Ramos (cell line): ENCODE measurements around the gene CELF4.
"Not testable (repeated sequence)": the region's sequence is repeated elsewhere in the genome, so short reads cannot be mapped to it uniquely, and the experiment has no call there.

ENCODE experiments used
- in situ Hi-C: fragments of 300-500 bp; cut with MboI; formaldehyde crosslinking; loops from one replicate; pipeline ENCODE4 v1.14.3; 2022; ENCODE audit warnings: low sequenced_read_pairs; ENCODE audit not compliant: unreplicated experiment

The CELF4 gene

DNA sequence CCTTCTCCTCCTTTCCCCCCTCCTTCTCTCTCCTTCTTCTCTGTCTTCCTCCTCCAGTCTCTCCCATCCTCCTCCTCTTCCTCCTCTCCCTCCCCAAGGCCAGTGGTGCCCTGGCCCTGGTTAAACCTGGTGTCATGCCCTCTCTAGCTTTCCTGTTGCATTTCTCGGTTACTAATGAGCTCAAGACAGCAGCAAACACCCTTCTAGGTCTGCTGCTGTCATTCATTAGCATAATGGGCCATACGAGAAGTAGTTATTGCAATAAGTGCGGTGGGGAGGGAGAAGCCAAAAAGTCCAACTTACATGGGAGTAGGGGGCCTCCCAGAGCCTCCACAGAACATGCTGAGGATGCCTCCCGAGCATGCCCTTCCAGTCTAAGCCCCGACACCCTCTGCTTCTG lies 177.2 kb downstream of the CELF4 start:
- in situ Hi-C loops, result no loop called here

DNA sequence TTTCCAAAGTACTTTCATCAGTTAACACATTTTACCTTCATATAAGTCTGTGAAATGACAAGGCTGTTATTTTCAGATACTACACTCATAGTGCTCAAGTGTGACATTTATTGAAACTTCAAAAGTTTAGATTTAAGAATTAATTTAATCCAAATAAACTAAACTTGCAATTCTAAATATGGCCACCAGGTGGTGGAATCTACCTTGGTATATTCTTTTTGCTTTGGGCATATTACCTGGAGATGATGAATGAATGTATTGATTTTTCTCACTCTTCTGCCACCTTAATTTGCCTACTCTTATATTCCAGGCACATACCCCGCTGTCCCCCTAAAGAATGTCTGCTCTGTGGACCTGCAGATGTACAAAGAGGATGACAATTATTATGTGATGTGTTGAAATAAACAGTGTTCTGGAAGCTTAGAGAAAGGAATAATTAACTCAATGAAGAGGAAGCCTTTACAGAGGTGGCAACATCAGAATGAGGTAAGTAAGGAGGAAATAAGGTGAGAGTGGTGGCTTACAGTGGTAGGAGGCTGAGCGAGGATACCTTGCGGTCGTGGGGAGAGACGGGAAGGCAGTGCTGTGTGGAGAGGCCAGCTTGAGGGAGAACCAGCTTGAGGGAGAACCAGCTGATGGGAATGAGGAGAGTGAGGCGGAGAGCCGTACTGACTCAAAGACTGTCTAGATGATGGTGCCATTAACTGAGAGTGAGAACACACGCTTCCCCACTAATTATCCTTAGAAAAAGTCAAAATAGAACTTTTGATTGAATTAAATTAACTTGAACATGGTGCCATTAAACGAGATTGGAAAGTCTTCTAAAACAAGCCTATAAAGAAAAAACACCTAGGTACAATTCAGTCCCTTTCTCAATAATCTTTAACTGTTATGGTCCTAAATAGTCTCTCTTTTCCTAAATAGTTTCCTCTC lies 179.5 kb downstream of the CELF4 start:
- in situ Hi-C loops, result no loop called here

DNA sequence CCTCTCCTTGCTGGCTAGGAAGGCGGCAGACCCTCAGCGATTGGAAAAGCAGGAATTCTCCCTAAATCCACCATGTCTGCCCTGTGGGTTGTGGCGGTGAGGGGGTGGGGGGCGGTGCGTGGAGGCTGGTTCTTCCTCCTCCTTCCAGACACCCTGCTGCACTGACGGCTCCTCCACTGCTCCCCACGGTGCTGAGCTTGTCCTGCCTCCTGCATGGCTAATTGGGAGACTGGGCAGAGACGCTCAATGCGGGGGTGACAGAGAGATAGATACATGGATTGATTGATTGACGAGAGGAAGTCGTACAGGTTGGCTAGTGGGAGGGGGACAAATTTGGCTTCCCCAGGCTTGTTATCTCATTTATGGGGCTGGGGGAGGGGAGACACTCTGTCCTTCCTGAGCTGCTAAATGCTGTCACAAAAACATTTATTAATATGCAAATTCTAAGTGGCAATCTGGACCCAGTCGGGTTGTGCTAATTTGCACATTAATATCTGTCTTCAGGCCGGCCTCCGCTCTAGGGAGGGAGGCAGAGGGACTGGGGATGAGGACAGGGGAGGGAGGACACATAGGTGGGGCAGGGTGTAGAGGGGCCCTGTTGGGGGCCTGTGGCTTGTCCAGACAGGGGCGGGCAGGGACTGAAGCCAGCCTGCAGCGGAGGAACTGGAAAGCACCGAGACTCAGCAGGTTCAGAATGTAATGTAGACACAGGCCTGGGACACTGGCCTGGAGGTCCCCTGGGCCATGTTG lies 181.6 kb downstream of the CELF4 start:
- in situ Hi-C loops, result no loop called here

DNA sequence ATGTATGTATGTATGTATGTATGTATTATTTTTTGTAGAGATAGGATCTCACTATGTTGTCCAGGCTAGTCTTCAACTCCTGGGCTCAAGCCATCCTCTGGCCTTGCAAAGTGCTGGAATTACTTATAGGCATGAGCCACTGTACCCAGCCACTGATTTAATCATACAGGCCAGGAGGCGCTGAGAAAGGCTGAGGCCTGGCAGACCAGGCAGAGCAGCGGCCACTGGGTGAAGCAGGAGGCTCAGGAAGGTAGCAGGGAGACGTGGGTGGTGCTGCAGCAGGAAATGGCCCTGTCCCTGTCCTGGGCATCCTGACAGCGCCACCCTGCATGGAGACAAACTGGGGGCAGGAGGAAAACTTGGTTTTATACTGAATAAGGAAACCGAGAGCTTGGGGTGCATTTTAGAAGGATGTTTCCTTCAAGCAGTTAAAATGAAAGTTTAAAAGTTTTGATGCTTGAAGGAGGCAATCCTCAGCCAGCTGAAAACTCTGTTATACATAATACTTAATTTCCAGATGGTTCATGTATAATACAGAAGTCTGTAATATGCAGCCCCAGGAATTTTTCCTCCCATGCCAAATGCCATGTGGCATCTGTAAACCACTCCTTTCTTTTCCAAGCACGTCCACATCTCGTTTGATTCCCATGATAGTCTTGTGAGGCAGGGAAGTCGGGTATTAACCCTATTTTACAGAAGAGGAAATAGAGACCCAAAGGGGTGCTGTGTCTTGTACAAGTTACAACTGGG lies 182.4 kb downstream of the CELF4 start:
- in situ Hi-C loops, result no loop called here

DNA sequence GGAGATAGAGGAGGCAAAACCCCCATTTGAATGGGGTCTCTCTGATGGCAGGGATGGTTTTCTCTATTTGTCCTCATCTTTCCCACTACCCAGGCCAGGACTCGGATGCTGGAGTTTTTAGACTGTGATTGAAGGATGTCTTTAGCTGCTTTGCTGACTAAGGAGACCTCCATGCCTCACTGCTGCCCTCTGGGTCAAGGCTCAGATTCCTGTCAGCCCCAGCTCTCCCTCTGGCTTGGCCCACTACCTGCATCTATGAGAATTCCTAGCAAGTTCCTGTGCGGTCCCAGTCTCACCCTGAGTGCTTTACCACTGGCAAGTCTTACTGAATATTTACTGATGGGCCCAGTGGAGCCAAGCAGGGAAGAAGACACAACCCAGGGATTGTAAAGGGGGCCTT lies 184.0 kb downstream of the CELF4 start:
- in situ Hi-C loops, result no loop called here

DNA sequence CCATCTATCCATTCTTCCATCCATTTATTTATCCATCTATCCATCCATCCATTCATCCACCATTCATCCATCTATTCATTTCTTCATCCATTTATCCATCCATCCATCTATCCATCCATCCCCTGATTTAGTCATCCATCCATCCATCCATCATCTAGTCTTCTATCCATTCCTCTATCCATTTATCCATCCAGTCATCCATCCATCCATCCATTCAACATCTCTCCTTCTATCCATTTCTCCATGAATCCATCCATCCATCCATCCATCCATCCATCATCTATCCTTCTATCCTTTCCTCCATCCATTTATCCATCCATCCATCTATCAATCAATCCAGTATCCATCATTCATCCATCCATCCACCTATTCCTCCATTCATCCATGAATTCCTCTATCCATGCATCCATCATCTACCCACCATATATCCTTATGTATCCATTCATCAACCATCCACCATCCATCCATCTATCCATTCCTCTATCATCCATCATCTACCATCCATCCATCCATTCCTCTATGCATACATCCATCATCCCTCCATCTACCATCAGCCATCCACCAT lies 185.0 kb downstream of the CELF4 start:
- in situ Hi-C loops, result no loop called here

DNA sequence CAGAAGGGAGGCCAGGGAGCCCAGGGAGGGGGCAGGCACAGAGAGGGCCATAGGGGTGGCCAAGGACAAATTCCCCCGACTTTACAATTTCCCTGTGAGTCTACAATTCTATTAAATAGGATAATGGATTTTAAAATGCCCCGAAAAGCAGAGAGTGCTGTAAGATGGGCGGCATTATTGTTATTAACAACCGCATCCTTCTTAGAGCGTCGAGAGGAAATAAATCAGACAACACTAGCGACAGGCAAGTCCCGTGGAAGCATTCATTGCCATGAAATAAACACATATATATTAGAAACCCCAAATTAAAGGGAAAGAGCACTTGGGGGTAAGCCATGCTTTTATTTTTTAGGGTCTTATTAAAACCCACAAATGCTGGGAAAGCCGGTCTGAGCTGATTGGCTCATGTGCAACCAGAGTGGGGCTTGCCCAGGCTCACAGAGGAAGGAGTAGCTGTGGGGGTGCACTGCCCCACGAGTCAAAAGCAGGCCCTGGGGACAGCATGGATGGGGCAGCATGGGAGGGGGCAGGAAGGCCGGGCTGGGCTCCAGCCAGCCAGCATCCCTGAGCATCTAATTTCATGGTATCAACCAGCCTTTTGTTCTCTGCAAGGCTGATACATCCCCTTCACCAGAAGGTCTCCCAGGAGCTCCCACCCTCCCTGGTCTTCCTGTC lies 187.1 kb downstream of the CELF4 start:
- in situ Hi-C loops, result no loop called here

DNA sequence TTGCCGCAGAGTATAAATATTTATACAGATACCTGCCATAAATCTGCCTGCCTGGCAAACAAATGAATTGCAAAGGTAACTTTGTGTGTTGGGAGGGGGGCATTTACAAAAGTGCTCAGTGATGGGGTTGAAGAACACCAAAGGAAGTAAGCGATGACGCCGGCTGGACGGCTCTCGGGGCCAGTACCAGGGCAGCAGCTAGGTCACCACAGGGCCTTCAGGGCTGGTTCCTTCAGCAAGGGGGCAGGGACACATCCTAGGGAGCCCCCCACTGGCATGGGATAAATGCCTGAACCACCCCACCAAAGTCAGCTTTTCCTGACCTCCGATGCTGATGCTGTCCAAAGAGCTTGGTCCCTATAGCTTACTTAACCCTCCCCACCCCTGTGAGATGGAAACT lies 190.4 kb downstream of the CELF4 start:
- in situ Hi-C loops, result no loop called here

DNA sequence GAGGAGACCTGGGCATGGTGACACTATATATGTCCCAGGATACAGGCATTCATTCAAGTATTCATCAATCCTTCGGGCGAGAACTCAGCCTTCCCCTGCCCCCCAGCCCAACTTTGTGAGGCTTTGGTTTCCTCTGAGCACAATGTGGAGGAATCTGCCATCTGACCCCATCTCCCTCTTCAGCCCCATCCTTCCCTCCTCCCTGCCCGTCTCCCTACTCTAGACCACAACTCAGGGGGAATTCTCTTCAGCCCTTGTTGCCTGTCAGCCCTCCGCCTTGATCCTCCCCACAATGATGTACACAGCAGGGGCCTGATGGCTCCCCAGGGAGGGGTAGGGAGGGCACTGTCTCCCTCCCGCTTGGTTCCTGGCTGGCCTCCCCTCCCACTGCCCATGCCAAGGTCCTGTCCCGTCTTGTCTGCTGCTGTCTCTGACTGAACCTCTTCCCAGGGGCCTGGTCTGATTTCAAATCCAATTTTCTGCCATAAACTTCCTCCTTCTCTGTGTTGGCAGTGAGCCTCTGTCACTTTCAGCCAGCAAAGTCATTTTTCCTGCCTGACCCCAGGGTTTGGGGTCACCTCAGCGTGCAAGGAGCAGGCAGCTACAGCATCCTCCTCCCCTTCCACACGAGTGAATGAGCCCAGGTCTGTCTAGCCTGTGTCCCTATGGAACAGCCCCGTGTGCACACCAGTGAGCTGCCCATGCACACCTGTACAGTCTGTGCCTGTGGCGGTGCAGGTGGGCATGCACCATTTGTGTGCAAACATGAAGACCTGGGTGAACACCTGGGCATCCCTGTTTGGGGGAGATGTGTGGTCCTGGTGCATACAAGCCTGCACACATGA lies 197.3 kb downstream of the CELF4 start:
- in situ Hi-C loops, result no loop called here

DNA sequence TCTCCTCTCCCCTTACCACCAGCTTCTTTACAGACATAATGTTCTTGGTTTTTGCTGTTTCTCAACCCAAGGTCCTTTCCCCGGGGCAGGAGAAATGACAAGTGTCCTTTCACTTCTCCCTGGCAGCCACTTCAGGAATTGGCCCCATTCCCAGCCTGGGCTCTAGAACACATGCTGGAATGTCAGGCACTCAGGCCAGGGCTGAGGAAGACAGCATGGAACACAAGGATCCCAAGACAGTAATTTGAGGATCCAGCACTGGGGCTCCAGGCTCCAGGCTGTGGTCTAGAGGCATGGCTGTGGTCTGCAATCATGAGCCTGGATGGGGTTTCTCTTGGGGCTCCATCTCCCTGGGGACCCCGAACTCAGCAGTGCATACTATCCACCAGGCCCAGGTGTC lies 201.4 kb downstream of the CELF4 start:
- in situ Hi-C loops, result no loop called here

DNA sequence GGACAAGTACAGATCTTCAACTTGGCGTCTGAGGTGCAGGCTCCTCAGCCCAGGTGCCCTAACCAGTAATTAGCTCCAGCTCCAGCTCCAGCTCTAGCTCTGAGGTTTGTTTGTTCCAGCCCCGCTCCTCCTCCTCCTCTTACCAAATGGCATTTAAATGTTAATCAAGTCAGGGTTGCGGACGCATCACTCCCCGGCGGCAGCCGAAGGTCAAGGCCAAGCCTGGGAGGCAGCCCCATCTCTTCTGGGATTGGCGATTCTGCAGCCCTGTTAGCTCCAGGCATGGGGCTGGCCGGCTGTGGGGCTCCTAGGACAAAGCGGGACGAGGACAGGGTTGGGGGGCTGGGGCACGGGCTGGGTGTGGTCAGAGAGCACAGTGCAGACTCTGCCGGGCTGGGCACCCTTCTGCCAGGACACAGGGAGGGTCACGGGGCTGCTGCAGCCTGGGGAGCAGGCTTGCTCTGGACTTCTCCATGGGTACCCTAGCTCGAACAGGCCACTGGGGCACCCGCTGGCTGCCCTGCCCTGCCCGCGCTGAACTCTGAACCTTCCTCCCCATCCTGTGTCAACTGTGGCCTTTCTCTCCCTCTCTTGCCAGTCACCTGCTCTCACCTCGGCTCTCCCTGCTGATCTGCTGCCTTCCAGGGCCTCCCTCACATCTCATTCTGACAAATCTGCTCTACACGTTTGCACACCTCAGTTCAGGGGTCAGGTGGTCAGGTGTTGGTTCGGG lies 203.3 kb downstream of the CELF4 start:
- in situ Hi-C loops, result no loop called here

DNA sequence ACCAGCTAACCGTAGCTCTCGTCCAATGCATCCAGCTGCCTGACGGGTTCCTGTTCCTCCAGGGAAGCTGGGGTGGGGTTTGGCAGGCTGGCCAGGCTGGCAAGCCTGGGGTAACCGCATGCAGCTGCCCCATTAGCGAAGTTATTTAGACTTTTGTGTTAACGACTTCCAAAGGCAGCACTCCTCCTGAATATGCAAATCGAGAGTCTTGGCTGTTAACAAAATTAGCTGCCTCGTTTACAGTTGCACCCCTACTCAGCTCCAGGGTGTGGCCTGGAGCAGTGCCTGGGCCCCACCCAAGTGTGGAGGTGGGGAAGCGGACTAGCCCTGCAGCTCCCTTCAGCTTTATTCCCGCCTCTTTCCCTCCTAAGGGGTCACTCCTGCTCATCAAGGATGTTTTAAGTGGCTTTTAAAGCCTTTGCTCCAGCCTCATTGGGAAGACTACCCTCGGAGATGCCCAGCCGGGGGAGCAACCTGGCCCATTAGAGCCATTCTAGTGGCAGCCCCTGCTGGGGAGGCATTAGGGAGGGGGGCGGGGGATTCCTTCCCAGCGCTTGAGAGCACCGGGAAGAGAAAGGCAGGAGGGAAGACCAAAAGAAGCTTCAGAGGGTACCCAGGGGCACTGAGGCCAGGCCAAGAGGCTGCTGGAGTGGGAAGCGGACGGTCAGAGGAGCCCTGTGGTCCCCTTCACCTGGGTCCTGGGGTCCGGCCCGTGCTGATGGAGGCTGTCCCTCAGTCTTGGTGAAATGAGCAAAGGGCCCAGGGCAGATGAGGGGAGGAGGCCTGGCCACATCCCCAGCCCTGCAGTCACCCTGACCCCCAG lies 204.1 kb downstream of the CELF4 start:
- in situ Hi-C loops, result no loop called here

DNA sequence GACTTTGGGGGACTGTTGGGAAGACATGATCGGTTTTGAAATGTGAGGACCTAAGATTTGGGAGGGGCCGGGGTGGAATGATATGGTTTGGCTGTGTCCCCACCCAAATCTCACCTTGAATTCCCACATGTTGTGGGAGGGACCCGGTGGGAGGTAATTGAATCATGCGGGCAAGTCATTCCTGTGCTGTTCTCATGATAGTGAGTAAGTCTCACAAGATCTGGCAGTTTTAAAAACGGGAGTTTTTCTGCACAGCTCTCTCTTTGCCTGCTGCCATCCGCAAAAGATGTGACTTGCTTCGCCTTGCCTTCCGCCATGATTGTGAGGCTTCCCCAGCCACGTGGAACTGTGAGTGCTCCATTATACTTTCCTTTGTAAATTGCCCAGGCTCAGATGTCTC lies 207.5 kb downstream of the CELF4 start:
- in situ Hi-C loops, result not testable (repeated sequence)

DNA sequence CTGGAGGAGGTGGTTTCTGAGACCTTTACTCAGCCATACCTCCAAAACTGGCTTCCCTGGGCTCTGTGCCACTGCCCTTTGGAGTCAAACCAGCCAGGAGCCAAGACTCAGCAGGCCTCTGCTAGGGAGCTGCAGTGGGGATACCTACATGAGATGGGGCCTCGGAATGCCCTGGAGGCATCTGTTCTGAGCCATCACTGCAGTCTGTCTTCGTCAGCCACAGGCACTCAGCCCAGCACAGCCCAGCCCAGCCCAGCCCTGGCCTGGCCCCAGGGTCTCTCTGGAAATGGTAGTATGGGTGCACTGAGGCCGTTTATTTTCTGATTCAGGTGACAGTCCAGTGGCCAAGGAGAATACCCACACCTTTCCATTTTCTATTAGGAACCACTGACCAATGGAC lies 209.8 kb downstream of the CELF4 start:
- in situ Hi-C loops, result no loop called here

DNA sequence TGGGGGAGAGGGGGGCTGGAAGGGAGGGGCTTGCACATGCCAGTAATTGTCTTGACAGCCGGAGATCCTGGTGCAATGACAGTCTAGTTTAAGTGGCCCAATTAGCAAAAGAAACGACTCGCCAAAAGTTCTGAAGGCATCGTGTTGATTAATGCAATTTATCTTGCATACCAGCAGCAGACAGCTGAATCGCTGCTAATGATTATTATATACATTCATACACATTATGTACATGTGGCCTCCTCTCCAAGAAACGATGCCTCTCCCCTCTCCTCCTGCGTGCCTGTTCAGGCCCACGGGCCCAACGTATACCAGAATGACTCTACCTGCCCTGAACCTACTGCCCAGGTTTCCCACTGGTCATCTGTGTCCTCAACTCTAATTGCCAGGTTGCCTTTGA lies 214.5 kb downstream of the CELF4 start:
- in situ Hi-C loops, result no loop called here

DNA sequence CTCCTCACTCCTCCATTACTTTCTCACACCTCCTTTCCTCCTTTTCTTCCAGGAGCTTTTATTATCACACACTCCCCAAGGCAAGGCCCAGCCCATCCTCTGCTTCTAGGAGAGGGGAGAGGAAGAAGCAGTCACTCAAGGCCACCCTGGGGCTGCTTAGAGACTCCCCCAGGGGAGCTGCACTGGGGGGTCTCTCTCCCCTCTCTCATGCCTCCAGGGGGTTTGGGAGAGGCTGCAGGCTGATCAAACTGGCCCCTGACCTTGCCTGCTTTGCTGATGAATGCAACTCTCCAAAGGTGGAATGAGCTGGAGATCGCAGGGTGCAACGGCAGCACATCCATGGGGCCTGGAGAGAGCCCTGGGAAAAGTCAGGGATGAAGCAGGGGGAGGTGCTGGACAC lies 216.9 kb downstream of the CELF4 start:
- in situ Hi-C loops, result no loop called here

DNA sequence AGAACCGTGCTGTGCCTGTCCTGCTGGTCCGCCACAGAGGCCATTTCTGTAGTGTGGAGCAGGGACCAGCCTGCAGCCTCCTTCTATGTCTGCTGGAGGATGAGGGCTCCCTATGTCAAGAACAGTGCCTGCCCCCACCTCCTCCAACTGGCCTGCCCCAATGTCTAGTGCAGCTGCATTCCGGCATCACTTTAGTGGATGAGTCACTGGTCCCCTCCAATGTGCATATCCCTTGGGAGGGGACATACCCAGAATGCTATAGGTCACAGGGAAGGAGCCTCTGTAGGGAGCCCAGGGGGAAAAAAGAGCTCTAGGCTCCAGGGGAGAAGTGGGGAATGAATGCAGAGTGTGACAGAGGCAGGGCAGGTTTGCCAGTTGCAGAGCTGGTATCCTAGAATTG lies 219.6 kb downstream of the CELF4 start:
- in situ Hi-C loops, result no loop called here

DNA sequence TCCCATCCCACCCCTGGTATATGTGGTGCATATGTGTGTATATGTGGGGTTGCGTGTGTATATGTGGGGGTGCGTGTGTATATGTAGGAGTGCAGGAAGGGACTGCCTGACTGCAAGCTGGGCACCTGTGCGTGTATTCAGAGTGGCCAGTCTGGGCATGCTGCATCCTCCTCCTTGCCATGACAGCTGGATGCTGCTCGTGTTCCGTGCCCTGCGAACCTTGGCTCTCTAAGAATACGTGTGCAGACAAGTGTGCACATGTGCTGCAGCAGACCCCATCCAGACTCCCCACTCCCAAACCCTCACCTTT lies 222.1 kb downstream of the CELF4 start:
- in situ Hi-C loops, result no loop called here
